Colonic mucosa (tissue), 4 donors: ENCODE results near the gene RANBP3L. TPM values are rescaled to one million over a fixed set of nuclear protein-coding genes. Genes with fewer than 3 reads are reported as not detected.
"Not testable (repeated sequence)": the region's sequence is repeated elsewhere in the genome, so short reads cannot be mapped to it uniquely, and the experiment has no call there.

Source experiments
- DNase-seq: peaks from one replicate; pipeline ENCODE4 v3.0.0-alpha.2; 2020
- H3K27ac ChIP-seq: fragments of 200-600 bp; one replicate; pipeline ENCODE4 v1.8.0; 2021
- H3K27me3 ChIP-seq: fragments of 200-600 bp; one replicate; pipeline ENCODE4 v1.8.0; 2021
- H3K36me3 ChIP-seq: fragments of 200-600 bp; one replicate; pipeline ENCODE4 v1.8.0; 2021
- H3K4me1 ChIP-seq: fragments of 200-600 bp; one replicate; pipeline ENCODE4 v1.8.0; 2021; ENCODE audit warnings: mild to moderate bottlenecking
- H3K4me3 ChIP-seq: fragments of 200-600 bp; one replicate; pipeline ENCODE4 v1.8.0; 2021
- H3K9ac ChIP-seq, 2 donors: one replicate each; pipeline ENCODE4 v1.7.0; 2013; ENCODE audit warnings: control low read depth in 2 of 2, low read depth in 2 of 2, low read length in 2 of 2
- H3K9me3 ChIP-seq: fragments of 200-600 bp; one replicate; pipeline ENCODE4 v1.8.0; 2021
- intact Hi-C: fragments of 100-400 bp; cut with DNase I; formaldehyde crosslinking; loops from one replicate; pipeline ENCODE4 v1.14.1; 2022
- total RNA-seq, 2 donors: library from RNA; stranded (reverse); fragmentation: NEBNext Ultra II Directional in 1 of 2; extraction: Animal tissue kit (Norgen Biotek cat#: 25700) in 1 of 2; gene quantifications; one replicate each; pipeline ENCODE4 v1.2.1, GENCODE V29; 2021
- TF ChIP-seq, protein P1 (sequence below): fragments of 200-600 bp; IDR thresholded peaks from one replicate; pipeline ENCODE4 v1.8.0; 2022; ENCODE audit warnings: antibody characterized with exemption, mild to moderate bottlenecking
- donor health status: healthy.
- donor health status: DM: no; HTN: no; CAD: no.
- donor health status: DM: no; HTN: no; CAD: no.

Gene RANBP3L
- total RNA-seq, 2 donors from 2014 or later, result 0.19 TPM; not detected in 1

DNA sequence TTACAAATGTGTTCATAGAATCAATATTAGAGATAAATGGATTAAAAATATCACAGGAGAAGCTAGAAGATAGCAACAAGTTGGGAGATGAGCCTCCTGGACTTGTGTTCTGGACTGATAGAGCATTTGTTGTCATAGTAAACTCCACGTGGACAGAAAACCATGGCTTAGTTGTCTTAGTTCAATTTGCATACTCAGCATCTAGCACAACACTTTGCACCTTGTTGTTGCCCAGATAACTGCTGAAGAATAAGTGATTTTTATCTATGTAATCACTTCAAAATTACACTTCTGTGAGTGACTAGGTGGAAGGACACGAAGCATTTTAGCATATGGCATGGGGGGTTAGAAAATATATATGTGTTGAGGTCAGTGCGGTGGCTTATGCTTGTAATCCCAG is 4.0 kb downstream of the RANBP3L start:
- intact Hi-C loops, result no loop called here
- Histone ChIP-seq H3K4me1 (no peaks in the 10 kb centered on the region), H3K9me3 (no peaks in the 10 kb centered on the region), H3K4me3 (no peak overlapping the region), H3K36me3 (no peaks in the 10 kb centered on the region), H3K9ac (no peak overlapping the region), H3K27me3 (no peaks in the 10 kb centered on the region), H3K27ac (no peak overlapping the region)
- no peak for DNase-seq
- TF ChIP-seq, protein P1, sequence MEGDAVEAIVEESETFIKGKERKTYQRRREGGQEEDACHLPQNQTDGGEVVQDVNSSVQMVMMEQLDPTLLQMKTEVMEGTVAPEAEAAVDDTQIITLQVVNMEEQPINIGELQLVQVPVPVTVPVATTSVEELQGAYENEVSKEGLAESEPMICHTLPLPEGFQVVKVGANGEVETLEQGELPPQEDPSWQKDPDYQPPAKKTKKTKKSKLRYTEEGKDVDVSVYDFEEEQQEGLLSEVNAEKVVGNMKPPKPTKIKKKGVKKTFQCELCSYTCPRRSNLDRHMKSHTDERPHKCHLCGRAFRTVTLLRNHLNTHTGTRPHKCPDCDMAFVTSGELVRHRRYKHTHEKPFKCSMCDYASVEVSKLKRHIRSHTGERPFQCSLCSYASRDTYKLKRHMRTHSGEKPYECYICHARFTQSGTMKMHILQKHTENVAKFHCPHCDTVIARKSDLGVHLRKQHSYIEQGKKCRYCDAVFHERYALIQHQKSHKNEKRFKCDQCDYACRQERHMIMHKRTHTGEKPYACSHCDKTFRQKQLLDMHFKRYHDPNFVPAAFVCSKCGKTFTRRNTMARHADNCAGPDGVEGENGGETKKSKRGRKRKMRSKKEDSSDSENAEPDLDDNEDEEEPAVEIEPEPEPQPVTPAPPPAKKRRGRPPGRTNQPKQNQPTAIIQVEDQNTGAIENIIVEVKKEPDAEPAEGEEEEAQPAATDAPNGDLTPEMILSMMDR, result no peak

DNA sequence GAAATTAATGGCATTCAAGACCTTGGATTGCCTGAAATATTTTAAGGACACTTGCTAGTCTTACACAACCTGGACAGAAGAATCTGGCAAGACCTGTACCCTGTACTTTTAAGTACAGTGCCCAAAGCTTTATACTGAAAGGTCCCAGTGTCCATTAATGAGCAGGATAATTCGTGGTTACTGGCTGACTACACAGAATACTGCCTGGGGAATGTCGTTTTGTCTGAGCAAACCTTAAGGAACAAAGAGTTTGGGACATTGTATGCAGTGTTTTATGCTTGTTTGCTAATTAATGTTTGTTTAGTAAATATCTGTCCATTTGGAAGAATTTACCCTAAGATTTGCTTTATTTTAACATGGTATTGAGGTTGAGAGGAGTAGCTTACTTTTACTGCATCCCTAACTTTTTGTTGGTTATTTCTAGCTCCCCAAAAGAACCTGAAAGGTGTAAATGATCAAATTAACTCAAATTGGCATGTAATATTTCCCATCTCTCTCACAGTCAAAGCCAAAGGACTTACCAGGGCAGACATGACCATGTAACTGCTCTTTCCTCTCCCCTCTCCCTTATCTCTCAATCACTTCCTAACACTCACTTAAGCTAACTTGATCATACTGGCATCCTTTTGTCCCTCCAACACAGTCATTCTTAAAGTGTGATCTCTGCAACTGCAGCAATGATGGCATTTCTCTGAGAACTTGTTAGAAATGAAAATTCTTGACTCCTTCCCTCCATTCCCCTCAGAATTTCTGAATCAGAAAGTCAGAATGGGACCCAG is 15.7 kb downstream of the RANBP3L start:
- no peak for DNase-seq
- Histone ChIP-seq H3K9me3 (no peaks in the 10 kb centered on the region), H3K4me3 (no peak overlapping the region), H3K4me1 (no peaks in the 10 kb centered on the region), H3K27ac (no peak overlapping the region), H3K9ac (no peak overlapping the region), H3K27me3 (no peaks in the 10 kb centered on the region), H3K36me3 (no peaks in the 10 kb centered on the region)
- intact Hi-C loops, result no loop called here
- TF ChIP-seq, protein P1, result no peak

DNA sequence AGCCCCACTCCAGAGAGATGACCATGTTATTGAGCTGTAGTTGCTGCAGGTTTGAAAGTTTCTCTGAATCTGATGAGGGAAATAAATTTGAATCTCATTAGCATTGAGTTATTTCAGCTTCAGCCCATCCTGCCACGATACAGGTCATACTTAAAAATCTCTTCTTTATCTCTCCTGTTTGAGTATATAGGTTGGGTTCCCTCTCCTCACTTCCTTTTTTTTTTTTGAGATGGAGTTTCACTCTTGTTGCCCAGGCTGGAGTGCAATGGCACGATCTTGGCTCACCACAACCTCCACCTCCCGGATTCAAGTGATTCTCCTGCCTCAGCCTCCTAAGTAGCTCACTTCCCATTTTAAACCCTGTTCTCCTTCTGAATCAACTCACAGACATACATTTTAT is 17.9 kb downstream of the RANBP3L start:
- H3K36me3 ChIP-seq, H3K9me3 ChIP-seq, H3K4me1 ChIP-seq, H3K9ac ChIP-seq, H3K27ac ChIP-seq, H3K4me3 ChIP-seq, intact Hi-C loops, H3K27me3 ChIP-seq, DNase-seq: not testable (repeated sequence)

DNA sequence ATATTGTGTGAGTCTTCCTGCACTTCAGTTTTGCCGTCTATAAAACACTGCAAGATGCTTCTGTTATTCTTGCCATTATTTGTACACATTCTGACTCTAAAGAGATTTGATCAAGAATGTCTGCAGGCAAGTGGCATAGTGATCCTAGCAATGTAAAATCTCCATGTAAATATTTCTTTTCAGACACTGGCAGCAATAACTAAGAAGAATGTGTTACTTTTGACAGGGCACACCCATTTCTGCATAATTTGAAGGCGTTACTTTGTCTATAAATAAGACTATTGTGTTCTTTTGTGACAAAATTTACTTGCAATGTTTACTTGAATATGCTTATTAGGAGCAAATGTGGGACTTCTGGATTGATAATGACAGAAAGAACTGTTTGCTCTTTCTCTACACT is 20.1 kb downstream of the RANBP3L start:
- Histone ChIP-seq H3K27me3 (no peaks in the 10 kb centered on the region), H3K4me3 (no peak overlapping the region), H3K9ac (no peak overlapping the region), H3K9me3 (no peaks in the 10 kb centered on the region), H3K4me1 (no peaks in the 10 kb centered on the region), H3K27ac (no peak overlapping the region), H3K36me3 (no peaks in the 10 kb centered on the region)
- intact Hi-C loops, result no loop called here
- no peak for DNase-seq
- TF ChIP-seq, protein P1, result no peak

DNA sequence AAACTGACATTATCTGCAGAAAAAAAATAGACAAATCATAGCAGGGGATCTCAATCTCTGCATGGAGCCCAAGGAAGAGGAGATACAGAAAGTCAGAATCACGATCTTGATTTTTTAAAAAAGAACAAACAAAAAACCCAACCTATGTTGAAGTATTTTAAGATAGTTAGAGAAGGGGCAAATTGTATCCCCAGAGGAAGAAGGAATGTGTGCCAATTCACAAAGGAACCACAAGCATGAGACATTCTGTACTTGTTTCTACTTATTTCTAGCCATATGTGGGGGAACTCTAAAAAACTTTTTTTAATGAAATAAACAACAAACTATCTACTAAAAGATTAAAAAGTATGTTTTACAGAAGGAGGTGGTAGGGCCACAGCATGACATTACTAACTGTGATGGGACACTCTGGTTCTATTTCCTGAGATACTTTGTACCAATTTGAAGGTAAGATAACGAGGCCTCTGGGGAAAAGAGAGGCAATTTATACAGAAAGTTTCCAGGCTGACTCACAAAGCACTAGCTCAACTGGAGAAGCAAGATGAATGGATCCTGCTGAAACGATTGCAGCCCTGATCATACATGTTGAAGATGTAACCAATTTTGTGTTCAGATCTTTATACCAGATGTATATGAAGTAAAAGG is 22.5 kb downstream of the RANBP3L start:
- intact Hi-C loops, result loop anchor here (10.0 kb wide), 1 partner anchor 116 kb away; no protein-coding TSS in a partner anchor
- TF ChIP-seq, protein P1, result no peak
- DNase-seq, result no peak
- Histone ChIP-seq H3K36me3 (no peaks in the 10 kb centered on the region), H3K9ac (no peak overlapping the region), H3K9me3 (no peaks in the 10 kb centered on the region), H3K27ac (no peak overlapping the region), H3K4me1 (no peaks in the 10 kb centered on the region), H3K27me3 (no peaks in the 10 kb centered on the region), H3K4me3 (no peak overlapping the region)
